Measurements from ENCODE around the gene RUFY2.

DNA sequence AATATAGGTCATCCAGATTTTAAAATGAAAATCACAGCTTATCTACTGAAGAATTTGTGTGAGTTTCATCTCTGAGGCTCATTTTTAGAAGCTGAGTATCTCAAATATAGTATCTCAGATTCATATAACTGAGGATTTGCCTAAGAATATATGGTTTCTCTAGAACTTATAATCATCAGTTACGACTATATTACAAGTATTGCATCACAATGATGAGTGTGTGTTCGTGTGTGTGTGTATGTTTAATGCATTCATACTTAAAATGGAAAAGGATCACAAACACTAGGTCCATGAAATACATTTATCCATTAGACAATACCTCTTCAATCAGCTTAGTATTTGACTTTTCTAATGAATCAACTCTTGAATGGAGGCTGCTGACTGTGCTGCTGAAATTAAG is 21.3 kb downstream of the RUFY2 start:
- TF ChIP-seq, protein P1, sequence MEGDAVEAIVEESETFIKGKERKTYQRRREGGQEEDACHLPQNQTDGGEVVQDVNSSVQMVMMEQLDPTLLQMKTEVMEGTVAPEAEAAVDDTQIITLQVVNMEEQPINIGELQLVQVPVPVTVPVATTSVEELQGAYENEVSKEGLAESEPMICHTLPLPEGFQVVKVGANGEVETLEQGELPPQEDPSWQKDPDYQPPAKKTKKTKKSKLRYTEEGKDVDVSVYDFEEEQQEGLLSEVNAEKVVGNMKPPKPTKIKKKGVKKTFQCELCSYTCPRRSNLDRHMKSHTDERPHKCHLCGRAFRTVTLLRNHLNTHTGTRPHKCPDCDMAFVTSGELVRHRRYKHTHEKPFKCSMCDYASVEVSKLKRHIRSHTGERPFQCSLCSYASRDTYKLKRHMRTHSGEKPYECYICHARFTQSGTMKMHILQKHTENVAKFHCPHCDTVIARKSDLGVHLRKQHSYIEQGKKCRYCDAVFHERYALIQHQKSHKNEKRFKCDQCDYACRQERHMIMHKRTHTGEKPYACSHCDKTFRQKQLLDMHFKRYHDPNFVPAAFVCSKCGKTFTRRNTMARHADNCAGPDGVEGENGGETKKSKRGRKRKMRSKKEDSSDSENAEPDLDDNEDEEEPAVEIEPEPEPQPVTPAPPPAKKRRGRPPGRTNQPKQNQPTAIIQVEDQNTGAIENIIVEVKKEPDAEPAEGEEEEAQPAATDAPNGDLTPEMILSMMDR (conservative IDR thresholded peaks at IDR 0.05; ENCODE audit: low read depth in 2 of 2): no peak
- TF ChIP-seq EZH2 (IDR thresholded peaks at IDR 0.05; ENCODE audit: low read depth, unreplicated experiment) (no peak), ZNF462 (CRISPR knock-in tag; IDR thresholded peaks at IDR 0.05) (no peak), EZH2phosphoT487 (IDR thresholded peaks at IDR 0.05; ENCODE audit: unreplicated experiment) (no peak), POLR2AphosphoS5 (IDR thresholded peaks at IDR 0.05; ENCODE audit: low read depth) (no peak), STAT1 (IDR thresholded peaks at IDR 0.05; ENCODE audit: unreplicated experiment) (no peak), ZNF331 (CRISPR knock-in tag; IDR thresholded peaks at IDR 0.05; ENCODE audit: low read depth) (no peak), CREB1 (CRISPR knock-in tag; IDR thresholded peaks at IDR 0.05; ENCODE audit: low read depth) (no peak), ZNF114 (CRISPR knock-in tag; IDR thresholded peaks at IDR 0.05) (no peak)
- TF ChIP-seq, protein P2, sequence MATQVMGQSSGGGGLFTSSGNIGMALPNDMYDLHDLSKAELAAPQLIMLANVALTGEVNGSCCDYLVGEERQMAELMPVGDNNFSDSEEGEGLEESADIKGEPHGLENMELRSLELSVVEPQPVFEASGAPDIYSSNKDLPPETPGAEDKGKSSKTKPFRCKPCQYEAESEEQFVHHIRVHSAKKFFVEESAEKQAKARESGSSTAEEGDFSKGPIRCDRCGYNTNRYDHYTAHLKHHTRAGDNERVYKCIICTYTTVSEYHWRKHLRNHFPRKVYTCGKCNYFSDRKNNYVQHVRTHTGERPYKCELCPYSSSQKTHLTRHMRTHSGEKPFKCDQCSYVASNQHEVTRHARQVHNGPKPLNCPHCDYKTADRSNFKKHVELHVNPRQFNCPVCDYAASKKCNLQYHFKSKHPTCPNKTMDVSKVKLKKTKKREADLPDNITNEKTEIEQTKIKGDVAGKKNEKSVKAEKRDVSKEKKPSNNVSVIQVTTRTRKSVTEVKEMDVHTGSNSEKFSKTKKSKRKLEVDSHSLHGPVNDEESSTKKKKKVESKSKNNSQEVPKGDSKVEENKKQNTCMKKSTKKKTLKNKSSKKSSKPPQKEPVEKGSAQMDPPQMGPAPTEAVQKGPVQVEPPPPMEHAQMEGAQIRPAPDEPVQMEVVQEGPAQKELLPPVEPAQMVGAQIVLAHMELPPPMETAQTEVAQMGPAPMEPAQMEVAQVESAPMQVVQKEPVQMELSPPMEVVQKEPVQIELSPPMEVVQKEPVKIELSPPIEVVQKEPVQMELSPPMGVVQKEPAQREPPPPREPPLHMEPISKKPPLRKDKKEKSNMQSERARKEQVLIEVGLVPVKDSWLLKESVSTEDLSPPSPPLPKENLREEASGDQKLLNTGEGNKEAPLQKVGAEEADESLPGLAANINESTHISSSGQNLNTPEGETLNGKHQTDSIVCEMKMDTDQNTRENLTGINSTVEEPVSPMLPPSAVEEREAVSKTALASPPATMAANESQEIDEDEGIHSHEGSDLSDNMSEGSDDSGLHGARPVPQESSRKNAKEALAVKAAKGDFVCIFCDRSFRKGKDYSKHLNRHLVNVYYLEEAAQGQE (IDR thresholded peaks at IDR 0.05; ENCODE audit: unreplicated experiment): no peak
- TF ChIP-seq, protein P3, sequence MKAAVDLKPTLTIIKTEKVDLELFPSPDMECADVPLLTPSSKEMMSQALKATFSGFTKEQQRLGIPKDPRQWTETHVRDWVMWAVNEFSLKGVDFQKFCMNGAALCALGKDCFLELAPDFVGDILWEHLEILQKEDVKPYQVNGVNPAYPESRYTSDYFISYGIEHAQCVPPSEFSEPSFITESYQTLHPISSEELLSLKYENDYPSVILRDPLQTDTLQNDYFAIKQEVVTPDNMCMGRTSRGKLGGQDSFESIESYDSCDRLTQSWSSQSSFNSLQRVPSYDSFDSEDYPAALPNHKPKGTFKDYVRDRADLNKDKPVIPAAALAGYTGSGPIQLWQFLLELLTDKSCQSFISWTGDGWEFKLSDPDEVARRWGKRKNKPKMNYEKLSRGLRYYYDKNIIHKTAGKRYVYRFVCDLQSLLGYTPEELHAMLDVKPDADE (IDR thresholded peaks at IDR 0.05): no peak

All from GM23338 (cell line).